HCEC 1CT (cell line): Measurements from ENCODE around the gene CD58.
"Not testable (repeated sequence)": the region's sequence is repeated elsewhere in the genome, so short reads cannot be mapped to it uniquely, and the experiment has no call there.

Source experiments
- DNase-seq: peaks from one replicate; pipeline ENCODE4 v3.0.0-alpha.2; 2017

The CD58 gene

DNA sequence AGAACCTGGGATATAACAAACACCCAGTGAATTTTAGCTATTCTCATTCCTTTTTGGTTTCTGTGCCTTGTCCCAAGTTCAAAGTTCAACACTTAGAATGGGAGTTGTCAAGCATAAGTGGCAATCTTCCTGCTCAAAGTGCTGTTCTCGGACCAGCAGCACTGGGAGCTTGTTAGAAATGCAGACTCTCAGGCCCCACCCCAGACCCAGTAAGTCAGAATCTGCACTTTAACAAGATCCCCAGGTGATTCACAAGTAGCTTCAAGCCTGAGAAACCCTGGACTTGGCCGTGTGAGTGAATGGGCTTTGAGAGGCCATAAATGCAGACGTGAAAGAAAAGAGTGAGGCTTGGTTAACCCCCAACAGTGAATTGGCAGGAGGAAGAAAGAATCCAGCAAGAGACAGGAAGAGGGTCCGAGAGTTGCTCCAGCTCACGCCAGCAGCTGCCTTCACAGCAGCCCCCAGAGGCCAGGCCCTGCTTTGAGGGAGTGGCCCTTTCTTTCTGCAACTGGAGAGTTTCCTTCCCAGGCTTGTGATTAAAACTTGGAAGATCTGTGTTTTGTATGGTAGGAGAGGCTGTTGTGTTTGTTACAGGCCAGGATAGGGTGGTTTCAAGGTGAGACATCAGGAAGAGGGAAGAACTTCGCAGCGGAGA, 21.3 kb upstream of the CD58 start:
- not testable (repeated sequence) for DNase-seq

DNA sequence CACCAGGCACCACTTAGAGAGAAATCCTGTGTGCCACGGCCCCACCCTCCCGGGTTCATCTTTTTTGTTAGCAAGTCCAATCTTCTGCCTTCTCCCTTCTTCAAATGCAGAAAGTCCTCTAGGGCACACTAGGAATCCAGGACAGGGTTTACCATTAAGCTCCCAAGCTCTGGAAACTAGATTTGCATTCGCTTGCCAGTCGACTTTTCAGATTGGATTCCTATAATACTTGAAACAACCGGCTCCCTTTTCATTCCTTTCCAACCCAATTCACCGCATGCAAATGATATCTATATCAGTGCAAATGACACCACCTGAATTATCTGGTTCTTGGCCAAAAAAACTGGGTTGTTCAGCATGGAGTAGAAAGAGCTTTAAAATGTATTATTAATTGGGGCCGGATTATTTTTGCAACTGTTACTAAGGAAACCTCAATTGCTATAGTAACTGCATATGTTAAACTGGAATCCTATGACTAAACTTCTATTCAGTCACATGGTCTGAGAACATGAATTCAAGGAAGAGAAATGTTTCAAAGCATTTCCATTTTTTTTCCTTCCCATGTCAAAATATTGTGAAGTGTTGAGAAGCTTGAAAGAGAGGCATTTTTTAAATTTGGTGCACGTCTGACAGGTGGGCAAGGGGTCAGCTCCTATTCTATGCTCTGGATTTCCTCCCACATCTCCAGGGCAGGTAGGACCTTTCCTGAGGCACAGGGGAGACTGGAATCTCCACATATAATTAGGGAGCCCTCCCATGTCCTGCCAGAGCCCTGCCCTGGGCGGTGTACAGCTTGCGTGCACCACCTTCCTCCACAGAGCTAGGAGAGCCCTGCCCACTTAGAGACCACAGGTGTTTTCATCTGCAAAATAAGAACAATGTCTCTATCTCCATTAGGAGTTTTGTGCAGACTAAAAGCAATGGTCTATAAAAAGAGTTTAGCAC, 20.5 kb upstream of the CD58 start:
- DNase-seq: not testable (repeated sequence)

DNA sequence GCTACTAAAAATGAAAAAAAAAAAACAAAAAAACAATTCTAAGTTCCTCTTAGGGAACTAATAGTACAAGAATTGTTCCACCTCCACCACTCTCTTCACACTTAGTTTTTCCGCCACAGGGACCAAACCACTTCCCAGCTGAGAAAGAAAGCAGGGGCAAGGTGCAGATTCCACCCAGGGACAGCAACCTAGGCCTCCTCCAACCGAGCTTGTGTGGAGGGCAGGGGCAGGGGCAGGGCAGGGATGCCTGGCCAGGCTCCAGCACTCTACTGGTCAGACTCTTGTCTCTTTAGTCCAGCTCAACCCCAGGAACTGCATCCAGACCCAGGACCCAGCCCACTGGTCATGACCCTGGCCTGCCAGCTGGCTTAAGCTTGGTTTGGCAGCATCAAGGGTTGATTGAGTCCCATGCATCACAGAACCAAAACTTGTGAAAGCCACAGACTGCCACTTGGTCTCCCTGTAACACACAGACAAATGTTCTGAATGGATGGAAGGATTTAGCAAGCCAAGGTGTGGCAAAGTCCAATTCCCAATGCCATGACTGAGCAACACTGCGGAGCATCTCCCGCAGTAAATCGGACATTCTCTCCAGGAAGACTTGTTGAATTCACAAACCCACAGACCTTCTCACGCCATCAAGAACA, 19.7 kb upstream of the CD58 start:
- not testable (repeated sequence) for DNase-seq

DNA sequence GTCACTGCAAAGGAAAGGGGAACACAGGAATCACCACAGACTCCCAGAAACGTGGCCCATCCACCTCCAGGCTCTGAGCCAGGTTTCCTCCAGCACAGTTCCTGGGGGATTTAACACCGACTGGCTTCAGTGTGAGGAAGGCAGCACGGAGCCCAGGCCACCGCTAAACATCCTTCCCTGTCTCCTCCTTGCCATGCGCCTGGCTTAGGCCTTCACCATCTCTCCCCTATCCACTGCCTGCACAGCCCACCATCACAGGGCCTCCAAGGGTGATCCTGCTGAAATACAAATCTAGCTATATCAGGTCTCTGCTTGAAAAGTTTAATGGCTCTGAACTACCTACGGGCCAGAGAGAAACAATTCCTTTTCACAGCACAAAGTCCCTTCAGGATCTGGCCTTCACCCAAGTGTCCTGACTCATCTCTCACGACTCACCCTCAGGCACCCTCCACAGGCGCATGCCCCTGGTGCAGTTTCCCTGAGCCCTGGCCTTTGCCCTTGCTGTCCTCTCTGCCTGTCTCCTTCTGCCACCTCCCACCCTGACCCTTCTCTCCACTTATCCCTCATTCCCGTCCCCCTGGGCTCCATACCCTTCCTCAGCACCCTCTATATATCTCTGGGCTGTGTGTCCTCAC, 18.4 kb upstream of the CD58 start:
- not testable (repeated sequence) for DNase-seq

DNA sequence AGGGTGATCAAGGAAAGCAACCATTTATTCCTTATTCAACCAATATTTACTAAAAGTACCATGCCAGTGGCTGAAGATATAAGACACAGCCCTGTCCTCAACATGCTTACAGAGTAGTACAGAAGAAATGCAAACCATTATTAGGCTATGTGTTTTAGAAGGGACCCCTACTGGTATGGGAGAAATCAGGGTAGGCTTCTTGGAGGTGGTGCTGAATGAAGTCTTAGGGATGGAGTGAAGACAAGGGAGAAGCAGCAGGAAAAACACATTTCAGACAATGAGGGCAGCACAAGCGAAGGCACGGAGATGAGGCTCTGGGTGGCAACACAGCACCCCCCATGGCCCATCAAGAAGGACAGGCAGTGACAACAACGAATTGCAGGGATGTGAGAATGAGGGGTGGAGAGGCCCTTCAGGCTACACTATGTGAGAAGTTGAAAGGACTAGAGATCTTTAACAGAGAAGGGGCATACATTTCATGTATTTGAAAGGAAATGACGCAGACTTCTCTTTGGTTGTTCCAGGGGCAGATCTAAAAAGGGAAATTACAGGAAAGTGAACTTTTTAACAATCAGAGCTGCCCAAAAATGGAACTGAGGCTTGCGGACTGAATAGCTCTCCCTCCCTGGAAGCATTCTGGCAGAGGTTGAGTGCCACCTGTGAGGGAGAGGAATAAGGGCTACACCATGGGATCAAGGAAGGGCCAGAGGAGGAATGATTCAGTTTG, 16.8 kb upstream of the CD58 start:
- no peak for DNase-seq

DNA sequence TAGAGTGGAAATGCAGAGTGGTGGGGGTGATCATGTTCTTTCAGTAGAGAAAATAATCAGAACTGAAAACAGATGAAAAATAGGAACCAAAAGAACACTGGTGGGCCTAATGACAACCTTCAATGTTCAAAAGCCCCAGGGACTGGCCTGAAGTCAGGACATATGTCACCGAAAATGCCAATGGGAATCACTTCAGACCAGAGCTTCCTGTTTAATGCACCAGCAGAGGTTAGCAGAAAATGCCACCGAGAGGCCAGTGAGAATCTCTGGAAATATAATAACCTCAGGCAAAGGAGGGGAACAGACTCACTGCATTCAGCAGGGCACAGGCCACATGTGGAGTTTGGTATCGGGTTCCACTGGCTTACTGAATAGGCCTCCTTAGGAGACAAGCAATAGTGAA, 15.9 kb upstream of the CD58 start:
- DNase-seq: no peak

DNA sequence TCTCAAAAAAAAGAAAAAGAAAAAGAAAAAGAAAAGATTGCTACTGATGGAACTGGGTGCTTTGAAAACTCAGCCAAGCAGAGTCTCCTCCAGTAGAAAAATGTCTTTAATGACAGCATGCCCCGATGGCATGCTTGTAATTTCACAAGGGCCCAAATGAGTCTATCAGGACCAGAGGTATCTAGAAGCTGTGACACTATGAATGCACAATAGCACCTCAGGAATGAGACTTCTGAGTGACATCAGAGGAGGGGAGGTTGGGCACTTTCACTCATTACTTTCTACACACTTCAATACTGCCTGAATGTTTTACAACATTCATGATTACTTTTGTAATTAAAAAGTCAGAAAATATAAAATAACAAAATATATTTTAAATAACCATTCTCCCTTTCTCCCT, 15.1 kb upstream of the CD58 start:
- DNase-seq: no peak

DNA sequence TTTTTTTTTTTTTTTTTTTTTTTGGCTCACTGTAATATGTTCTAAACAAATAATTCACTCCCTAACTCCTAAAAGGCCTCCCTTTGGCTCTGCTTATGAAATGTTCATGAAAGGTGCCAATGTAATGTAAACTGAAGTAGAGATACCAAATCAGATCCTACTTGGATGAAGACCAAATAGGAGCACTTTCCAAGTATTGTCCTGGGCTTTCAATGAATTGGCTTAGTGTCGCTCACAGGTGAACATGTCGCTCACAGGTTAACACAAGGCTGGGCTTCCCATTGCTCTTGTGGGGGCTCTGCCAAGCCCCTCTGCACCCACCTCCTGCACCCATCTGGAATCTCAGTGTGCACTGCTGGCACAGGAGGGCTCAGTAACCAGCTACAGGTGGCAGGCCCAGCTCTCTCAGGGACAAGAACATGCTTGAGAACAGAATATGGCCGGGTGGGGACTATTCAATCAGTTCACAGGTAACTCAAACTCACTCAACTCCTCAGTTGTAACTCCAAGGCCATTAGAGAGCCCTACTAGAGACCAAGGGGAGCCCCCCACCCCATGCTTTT, 10.6 kb upstream of the CD58 start:
- DNase-seq: no peak

DNA sequence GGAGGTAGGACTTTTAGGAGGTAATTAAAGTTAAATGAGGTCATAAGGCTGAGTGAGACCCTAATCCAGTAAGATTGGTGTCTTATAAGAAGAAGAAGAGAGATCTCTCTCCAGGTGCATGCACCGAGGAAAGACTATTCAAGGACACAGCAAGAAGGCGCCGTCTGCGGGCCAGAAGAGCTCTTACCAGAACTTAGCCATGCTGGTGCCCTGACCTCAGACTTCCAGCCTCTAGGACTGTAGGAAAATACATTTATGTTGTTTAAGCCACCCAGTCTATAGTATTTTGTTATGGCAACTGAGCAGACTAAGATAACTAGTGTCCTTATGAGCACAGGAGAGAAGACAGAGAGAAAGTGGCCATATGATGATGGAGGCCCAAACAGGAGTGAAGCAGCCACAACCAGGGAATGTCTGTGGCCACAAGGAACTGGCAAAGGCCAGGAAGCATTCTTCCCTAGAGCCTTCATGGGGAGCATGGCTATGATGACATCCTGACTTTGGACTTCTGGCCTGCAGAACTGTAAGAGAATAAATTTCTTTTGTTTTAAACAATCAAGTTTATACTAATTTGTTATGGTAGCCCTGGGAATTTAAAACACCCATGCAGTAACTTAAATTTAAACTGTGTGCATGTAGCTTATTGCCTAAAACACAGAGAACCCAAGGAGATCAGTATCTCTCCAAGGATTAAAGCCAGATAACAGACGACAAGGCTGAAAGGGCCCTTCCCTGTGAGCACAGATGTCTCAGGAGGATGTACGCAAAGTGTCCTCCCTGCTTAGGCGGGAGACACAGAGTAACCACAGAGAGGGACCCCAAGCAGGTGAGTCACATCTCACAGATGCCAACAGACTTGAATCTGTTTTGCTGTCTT, 9.9 kb upstream of the CD58 start:
- no peak for DNase-seq

DNA sequence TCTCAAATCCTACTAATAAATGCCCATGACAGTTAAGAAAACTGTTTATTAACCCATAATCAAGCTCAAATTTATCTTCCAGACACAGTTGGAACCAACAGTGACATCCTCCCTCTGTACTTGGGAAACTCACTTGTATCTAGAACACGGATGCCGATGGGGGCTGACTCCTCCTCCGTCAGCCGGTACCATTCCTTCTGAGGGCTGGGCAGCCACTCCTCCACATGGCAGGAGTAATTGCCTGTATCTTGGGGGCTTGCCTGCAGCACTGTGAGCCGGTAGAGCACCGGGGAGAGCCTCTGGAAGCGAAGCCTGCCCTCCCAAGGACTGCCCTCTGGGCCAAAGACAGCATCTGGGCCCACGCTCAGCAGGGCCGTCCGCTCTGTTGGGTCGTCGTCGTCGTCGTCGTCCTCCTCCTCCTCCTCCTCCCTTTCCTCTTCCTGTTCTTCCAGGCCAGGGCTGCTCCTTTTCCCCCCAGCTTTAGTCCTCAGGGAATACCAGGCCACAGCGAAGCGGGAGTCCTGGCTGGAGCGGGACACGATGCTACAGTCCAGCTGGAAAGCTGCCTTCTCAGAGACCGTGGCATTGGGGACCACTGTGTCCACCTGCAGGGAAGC, 8.5 kb upstream of the CD58 start:
- no peak for DNase-seq

DNA sequence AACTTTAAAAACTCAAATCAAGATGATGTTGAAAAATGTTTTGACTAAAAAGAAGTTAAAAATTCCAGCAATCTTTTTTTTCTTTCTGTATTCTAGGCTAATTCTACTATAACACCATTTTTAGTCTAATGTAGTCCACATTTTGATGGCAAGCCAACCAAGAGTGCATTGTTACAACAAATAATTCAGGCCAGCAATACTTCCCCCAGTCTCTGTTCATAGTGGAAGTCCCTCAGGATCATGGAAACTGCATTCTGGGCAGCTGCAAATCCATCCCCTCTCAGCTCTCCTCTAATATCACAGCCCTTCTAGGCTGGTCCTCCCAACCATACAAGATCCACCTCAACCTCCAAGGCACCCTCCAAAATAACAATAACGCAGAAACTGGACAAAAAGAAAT, 7.8 kb upstream of the CD58 start:
- no peak for DNase-seq

DNA sequence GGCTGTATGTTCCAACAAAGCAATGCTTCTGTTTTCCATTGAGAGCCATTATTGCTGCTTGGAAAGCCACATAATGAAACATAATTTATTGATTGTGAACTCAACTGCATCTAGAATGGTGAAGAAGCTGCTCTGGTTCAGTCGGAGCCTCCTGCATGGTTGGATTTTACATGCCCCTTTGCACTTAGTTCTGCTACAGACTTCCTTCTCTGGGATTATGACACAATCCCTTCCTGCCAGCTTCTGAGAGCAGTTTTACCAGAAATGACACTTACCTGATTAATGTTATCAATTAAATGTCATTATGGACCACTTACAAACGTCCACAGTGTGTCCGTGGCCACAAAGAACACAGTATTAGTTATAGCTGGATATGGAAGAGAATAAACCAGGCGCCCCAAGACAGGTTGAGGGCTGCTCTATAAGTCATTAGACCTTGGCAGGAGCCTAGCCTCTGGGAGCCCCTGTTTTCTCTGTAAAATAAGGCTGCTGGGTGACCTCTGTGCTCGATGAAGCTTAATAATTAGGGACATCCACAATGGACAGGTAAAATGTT, 7.0 kb upstream of the CD58 start:
- no peak for DNase-seq

DNA sequence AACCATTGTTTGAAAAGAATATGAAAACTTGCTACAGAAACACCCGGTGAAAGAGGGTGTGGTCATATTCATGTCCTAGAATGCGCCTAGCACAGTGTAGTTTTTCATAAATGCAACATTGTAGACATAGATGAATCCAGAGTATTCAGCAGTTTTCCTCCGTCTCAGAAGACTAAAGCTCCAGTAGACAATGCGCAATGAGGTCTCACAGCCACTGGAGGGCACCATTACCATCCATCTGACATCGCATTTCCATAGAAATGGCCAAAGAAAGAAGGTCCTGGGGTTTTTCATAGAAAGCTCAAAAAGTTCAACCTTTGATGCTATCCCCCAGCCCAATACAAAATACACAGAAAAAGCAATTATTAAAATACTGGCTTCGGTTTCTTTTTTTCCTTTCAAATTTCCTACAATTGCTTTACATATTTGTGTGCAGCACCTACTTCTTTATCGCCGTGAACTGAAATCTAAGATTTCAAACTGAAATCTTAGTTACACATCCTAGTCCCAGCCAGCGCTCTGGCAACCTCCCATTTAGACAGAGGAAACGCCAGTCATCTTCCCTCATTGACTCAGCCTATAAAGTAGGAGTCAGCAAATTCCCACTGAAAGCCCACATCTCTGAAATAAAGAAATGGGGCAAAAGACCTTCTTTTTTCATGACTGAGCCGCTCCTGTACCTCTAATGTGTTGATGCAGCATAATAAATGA, 3.9 kb upstream of the CD58 start:
- peak; percentile 59 for DNase-seq

DNA sequence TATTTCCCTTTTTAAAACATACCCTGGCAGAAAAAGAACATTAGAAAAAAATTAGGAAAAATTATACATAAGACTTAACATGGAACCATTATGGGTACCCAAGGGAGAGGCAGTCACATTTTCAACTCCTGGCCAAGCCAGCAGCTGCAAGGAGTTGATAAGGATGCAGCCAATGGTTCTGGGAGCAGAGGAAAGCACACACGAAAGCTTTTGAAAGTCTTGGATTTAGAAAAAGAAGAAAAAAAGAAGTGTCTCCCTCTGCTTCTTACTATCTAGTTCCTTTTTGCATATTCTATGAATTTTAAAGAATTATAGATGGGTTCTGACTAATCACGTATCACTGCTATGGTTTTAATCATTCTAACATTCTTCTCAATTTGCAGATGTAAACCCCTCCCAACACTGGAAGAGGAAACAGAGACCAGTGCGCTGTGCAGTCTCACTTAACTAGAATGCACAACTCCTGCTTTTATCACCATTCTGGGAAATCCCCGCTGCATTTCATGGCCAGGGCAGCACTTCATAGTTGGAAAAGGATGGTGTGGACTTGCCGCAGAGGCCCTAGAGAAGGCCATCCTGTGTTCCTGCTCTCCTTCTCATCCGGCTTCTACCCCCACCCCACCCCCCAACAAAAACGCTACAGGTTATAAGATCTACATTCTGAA, 2.7 kb upstream of the CD58 start:
- no peak for DNase-seq

DNA sequence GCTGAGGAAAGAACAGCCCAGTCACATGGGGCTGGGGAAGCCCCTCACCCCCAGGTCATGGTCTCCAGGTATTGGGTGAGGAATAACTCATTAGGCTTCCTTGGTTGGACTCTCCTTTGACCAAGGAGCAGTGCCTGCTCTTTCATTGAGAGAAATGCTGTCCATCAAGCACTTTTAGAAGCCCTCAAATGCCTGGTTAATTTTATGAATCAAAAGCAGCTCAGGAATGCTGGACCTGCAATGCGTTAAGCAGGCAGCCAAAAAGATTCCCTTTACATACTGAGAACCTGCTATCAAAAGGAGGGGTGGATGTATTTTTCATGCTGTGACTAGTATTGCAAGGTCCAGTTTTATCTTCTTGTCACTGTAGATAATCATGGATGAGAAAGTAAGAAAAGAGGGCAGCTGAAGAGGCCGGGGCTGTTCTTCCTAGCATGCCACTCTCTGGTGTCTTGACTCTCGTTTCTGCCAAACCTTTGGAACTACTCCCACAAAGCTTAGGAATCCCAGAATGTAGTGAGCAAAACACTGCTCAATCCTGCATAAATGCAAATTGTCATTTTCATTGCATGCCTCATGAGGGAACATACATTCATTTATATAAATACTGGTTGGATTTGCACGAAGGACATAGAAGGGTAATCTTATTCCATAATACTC, 2.1 kb upstream of the CD58 start:
- DNase-seq: no peak

DNA sequence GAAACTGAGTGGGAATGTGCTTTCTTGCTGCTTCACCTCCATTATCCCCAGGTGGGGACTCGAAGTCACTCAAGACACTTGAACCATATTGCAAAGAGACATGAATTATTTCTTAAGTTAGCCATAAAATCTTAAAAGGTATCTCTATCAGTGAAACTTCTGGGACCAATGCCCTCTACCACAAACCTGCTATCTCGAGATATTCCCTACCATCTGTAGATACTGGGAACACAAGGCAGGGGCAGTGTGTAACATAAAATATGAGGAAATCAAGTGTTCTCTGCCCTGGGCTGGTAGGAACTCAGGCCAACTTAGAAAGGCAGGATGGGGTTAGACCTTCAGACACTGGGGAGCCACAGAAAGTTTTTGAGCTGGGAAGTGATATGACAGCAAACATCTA, 1.3 kb upstream of the CD58 start:
- no peak for DNase-seq

DNA sequence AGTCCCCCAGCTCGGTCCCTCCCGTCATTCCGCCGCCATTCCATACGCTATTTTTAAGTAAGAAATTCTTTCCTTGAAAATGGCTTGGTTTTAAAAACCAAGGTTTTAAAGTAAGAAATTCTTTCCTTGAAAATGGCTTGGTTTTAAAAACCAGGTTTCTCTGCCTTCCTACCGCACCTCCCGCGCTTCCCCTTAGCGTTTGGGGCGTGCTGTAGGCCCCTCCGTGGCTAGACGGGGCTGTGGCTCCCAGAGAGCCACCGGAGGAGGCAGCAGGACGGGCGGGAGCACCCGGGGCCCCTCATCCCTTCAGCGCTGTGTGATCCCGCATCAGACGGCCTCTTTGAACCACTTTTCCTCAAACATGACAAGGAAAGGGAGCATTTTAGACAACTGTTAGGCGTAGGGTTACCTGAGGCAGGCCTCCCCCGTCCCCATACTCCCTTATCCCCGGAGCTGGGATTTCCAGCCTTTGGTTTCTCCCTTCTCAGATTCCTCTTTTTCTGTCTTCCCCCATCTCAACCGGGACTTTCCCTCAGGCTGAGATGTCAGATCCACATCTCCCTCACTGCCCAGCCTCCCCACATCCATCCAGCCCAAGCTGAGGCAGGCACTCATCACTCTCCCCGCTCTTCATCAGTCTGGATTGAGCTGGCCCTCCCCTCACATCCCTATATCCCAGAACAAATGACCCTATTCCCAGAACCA, 541 bp upstream of the CD58 start:
- no peak for DNase-seq

DNA sequence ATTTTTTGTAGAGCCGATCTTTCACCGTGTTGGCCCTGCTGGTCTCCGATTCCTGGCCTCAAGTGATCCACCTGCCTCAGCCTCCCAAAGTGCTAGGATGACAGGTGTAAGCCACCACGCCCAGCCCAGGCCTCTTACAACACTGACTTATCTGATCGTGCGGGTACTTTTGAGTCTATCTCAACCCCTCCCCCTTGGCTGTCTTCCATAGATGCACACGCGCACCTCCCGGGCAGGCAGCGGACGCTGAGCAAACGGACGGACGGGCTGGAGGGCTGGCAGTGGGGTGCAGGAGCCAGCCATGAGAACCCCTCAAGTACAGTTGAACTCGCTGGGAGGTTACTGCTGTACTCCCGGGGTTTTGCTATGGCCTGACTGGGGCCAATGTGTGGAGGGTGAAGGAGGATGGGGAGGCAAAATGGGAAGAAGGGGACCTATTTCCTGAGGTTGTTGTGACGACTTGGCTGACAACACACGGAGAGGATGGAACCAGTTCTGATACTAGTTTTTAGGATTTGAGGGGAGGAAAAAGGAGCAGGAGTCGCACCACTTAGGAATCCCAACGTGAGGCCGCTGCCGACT, 959 bp downstream of the CD58 start:
- no peak for DNase-seq
